Neural cell (in vitro differentiated cells): ENCODE results near the gene SWAP70. TPM values are rescaled to one million over a fixed set of nuclear protein-coding genes. Genes with fewer than 3 reads are reported as not detected.

ENCODE experiments used
- H2AFZ ChIP-seq: fragments of 200-600, 300-800 bp; sonication (generic), shearing (Covaris generic); 2 replicates; pipeline ENCODE4 v1.6.0; 2014; ENCODE audit warnings: low read depth, mild to moderate bottlenecking, antibody characterized with exemption, low read length, moderate library complexity
- H3F3A ChIP-seq: fragments of 200-600 bp; shearing (Covaris generic); 2 replicates; pipeline ENCODE4 v1.6.1; 2016; ENCODE audit warnings: mild to moderate bottlenecking, moderate library complexity, mixed read lengths, antibody characterized with exemption, low read length; ENCODE audit not compliant: insufficient read depth, poor library complexity, severe bottlenecking
- H3K27ac ChIP-seq: fragments of 200-600, 300-800 bp; sonication (generic), shearing (Covaris generic); 2 replicates; pipeline ENCODE4 v1.5.1; 2014; ENCODE audit warnings: mild to moderate bottlenecking, low read length, moderate library complexity
- H3K27me3 ChIP-seq: fragments of 300-800, 200-600 bp; sonication (generic), shearing (Covaris generic); 2 replicates; pipeline ENCODE4 v1.6.0; 2014; ENCODE audit warnings: mild to moderate bottlenecking, low read depth, low read length, moderate library complexity; ENCODE audit not compliant: insufficient read depth
- H3K36me3 ChIP-seq: fragments of 300-800, 200-600 bp; sonication (generic), shearing (Covaris generic); 2 replicates; pipeline ENCODE4 v1.5.1; 2014; ENCODE audit warnings: mild to moderate bottlenecking, antibody characterized with exemption, low read length, moderate library complexity; ENCODE audit not compliant: insufficient read depth
- H3K4me2 ChIP-seq: fragments of 300-800, 200-600 bp; sonication (generic), shearing (Covaris generic); 2 replicates; pipeline ENCODE4 v1.6.0; 2014; ENCODE audit warnings: mild to moderate bottlenecking, low read length
- H3K4me3 ChIP-seq: fragments of 300-800, 200-600 bp; sonication (generic), shearing (Covaris generic); 2 replicates; pipeline ENCODE4 v1.5.1; 2014; ENCODE audit warnings: mild to moderate bottlenecking, low read length, moderate library complexity
- H3K79me2 ChIP-seq: fragments of 200-600 bp; shearing (Covaris generic); replicated peaks from 2 replicates; pipeline ENCODE4 v1.6.0; 2014; ENCODE audit warnings: mild to moderate bottlenecking, low read length, moderate library complexity; ENCODE audit not compliant: insufficient read depth
- H3K9ac ChIP-seq: fragments of 300-800, 200-600 bp; sonication (generic), shearing (Covaris generic); 2 replicates; pipeline ENCODE4 v1.6.1; 2016; ENCODE audit warnings: mild to moderate bottlenecking, low read length, mixed read lengths
- H3K9me2 ChIP-seq: fragments of 200-600 bp; shearing (Covaris generic); 2 replicates; pipeline ENCODE4 v1.6.1; 2016; ENCODE audit warnings: mild to moderate bottlenecking, low read length, mixed read lengths; ENCODE audit not compliant: insufficient read depth
- H3K9me3 ChIP-seq: fragments of 200-600, 300-800 bp; sonication (generic), shearing (Covaris generic); 2 replicates; pipeline ENCODE4 v1.6.1; 2016; ENCODE audit warnings: mild to moderate bottlenecking, mixed run types, low read length, moderate library complexity, mixed read lengths
- H4K20me1 ChIP-seq: fragments of 200-600 bp; shearing (Covaris generic); 2 replicates; pipeline ENCODE4 v1.6.1; 2016; ENCODE audit warnings: mild to moderate bottlenecking, mixed run types; ENCODE audit not compliant: insufficient read depth
- EP300 ChIP-seq: fragments of 450-650 bp; conservative IDR thresholded peaks from 2 replicates; pipeline ENCODE4 v1.6.1; 2014; ENCODE audit warnings: antibody characterized with exemption, mild to moderate bottlenecking, moderate library complexity; ENCODE audit not compliant: poor library complexity, severe bottlenecking
- EZH2 ChIP-seq: fragments of 200-600, 300-800 bp; shearing (Covaris generic), sonication (generic); IDR thresholded peaks from 2 replicates; pipeline ENCODE4 v1.6.1; 2014; ENCODE audit warnings: antibody characterized with exemption, low read length, borderline replicate concordance, mild to moderate bottlenecking; ENCODE audit not compliant: insufficient read depth, poor library complexity, severe bottlenecking
- MXI1 ChIP-seq: fragments of 450-650 bp; conservative IDR thresholded peaks from 2 replicates; pipeline ENCODE4 v1.6.1; 2014; ENCODE audit warnings: antibody characterized with exemption, mild to moderate bottlenecking; ENCODE audit not compliant: poor library complexity, severe bottlenecking
- RAD21 ChIP-seq: fragments of 450-650 bp; conservative IDR thresholded peaks from 2 replicates; pipeline ENCODE4 v1.6.1; 2014; ENCODE audit warnings: antibody characterized with exemption, mild to moderate bottlenecking, moderate library complexity
- SMC3 ChIP-seq: fragments of 450-650 bp; conservative IDR thresholded peaks from 2 replicates; pipeline ENCODE4 v1.6.1; 2014; ENCODE audit warnings: antibody characterized with exemption, mild to moderate bottlenecking, moderate library complexity; ENCODE audit not compliant: poor library complexity
- TAF1 ChIP-seq: IDR thresholded peaks from 2 replicates; pipeline ENCODE4 v1.6.1; 2012; ENCODE audit warnings: low read depth
- polyA plus RNA-seq: library from polyadenylated mRNA; depleted of rRNA; stranded (reverse); fragments of >200 nt; gene quantifications from 2 replicates; pipeline ENCODE4 v1.2.3, GENCODE V29; 2014
- TF ChIP-seq, protein P1 (sequence below): IDR thresholded peaks from 2 replicates; pipeline ENCODE4 v1.6.1; 2012; ENCODE audit warnings: borderline replicate concordance
- TF ChIP-seq, protein P2 (sequence below): fragments of 450-650 bp; IDR thresholded peaks from 2 replicates; pipeline ENCODE4 v1.5.1; 2014; ENCODE audit warnings: antibody characterized with exemption, mild to moderate bottlenecking, moderate library complexity; ENCODE audit not compliant: poor library complexity, severe bottlenecking

The SWAP70 gene
- polyA plus RNA-seq, 1 donor from 2014 or later, result 1.4 TPM

DNA sequence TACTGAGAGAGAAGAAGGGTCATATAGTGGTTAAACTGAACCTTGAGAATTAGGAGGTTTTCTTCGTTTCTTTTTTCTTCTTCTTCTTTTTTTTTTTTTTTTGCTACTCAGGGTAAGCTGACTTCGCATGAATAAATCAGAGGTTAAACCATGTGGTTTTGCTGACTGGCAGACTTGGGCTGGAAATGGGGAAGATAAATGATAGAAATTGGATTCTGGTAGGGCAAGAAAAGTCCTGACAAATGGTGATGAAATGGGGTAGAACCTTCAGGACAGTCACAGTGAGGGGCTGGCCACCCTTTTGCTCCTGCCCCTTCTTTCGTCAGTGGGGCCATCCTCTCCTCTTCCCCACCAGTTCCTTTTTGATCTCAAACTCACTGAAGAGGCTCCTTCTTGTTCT is 1.6 kb upstream of the SWAP70 start:
- Histone ChIP-seq H3K36me3 (no peaks in the 10 kb centered on the region), H3K4me3 (no peak overlapping the region), H3K9me3 (no peaks in the 10 kb centered on the region), H4K20me1 (no peaks in the 10 kb centered on the region), H3K9ac (no peak overlapping the region), H3K79me2 (peaks cover 5% of the 10 kb centered on the region), H3K4me2 (no peak overlapping the region), H2AFZ (no peak overlapping the region), H3K9me2 (no peaks in the 10 kb centered on the region), H3K27me3 (peaks cover 6% of the 10 kb centered on the region), H3K27ac (no peak overlapping the region), H3F3A (no peaks in the 10 kb centered on the region)
- TF ChIP-seq SMC3, result no peak
- no peak for TF ChIP-seq EZH2
- TF ChIP-seq RAD21, result no peak
- TF ChIP-seq EP300, result no peak
- TF ChIP-seq MXI1, result no peak
- TF ChIP-seq, protein P1, sequence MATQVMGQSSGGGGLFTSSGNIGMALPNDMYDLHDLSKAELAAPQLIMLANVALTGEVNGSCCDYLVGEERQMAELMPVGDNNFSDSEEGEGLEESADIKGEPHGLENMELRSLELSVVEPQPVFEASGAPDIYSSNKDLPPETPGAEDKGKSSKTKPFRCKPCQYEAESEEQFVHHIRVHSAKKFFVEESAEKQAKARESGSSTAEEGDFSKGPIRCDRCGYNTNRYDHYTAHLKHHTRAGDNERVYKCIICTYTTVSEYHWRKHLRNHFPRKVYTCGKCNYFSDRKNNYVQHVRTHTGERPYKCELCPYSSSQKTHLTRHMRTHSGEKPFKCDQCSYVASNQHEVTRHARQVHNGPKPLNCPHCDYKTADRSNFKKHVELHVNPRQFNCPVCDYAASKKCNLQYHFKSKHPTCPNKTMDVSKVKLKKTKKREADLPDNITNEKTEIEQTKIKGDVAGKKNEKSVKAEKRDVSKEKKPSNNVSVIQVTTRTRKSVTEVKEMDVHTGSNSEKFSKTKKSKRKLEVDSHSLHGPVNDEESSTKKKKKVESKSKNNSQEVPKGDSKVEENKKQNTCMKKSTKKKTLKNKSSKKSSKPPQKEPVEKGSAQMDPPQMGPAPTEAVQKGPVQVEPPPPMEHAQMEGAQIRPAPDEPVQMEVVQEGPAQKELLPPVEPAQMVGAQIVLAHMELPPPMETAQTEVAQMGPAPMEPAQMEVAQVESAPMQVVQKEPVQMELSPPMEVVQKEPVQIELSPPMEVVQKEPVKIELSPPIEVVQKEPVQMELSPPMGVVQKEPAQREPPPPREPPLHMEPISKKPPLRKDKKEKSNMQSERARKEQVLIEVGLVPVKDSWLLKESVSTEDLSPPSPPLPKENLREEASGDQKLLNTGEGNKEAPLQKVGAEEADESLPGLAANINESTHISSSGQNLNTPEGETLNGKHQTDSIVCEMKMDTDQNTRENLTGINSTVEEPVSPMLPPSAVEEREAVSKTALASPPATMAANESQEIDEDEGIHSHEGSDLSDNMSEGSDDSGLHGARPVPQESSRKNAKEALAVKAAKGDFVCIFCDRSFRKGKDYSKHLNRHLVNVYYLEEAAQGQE, result no peak
- no peak for TF ChIP-seq TAF1
- TF ChIP-seq, protein P2, sequence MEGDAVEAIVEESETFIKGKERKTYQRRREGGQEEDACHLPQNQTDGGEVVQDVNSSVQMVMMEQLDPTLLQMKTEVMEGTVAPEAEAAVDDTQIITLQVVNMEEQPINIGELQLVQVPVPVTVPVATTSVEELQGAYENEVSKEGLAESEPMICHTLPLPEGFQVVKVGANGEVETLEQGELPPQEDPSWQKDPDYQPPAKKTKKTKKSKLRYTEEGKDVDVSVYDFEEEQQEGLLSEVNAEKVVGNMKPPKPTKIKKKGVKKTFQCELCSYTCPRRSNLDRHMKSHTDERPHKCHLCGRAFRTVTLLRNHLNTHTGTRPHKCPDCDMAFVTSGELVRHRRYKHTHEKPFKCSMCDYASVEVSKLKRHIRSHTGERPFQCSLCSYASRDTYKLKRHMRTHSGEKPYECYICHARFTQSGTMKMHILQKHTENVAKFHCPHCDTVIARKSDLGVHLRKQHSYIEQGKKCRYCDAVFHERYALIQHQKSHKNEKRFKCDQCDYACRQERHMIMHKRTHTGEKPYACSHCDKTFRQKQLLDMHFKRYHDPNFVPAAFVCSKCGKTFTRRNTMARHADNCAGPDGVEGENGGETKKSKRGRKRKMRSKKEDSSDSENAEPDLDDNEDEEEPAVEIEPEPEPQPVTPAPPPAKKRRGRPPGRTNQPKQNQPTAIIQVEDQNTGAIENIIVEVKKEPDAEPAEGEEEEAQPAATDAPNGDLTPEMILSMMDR, result no peak

DNA sequence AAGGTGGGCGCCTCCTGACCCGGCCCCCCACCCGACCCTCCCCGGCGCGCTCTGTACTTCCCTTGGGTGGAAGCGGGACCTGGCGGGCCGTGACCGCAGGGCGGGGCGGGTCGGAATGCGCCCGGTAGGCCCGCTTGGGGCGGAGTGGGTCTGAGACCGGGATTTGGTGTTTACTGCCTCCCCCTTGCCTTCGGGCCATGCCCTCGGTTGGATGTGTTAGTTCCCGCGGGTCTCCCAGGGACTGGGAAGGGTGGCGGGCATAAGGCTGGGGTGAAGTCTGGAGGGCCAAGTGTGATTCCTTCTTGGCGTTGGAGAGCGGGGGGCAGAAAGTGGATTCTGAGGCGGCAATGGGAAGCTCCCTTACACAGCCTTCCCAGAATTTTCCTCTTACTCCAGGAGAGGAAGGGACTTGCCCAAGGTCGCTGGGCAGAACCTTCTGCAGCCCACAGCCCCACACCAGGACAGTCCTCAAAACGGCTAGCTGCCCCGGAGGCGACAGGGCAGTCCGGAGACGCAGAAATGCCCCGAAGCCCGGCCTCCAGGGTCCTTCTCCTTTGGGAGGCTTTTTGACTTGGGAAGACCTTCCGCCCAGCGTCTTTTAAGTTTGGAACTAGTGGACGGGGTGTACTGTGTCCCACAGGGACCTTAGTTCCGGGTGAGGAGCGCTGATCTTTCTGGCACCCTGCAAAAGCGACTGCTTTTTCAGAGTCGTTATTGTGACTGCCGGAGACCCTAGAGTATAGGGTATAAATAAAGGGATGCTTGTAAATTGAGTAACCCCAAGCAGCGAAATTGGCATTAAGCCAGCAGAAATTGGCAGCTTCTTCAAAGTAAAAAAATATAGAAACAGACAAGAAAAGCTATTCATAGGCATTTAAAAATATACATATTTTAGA is 647 bp downstream of the SWAP70 start:
- Histone ChIP-seq H3K27me3 (peaks cover 6% of the 10 kb centered on the region), H3K9me2 (no peaks in the 10 kb centered on the region), H3K9me3 (no peaks in the 10 kb centered on the region), H3K36me3 (no peaks in the 10 kb centered on the region), H2AFZ (no peak overlapping the region), H3K9ac (peak overlapping the region; percentile 53), H3K4me2 (peak overlapping the region; percentile 44), H3K27ac (no peak overlapping the region), H3K4me3 (peak overlapping the region; percentile 82), H3F3A (no peaks in the 10 kb centered on the region), H3K79me2 (peaks cover 5% of the 10 kb centered on the region), H4K20me1 (no peaks in the 10 kb centered on the region)
- TF ChIP-seq SMC3, result no peak
- TF ChIP-seq MXI1, result no peak
- TF ChIP-seq, protein P2, result no peak
